COR-L47 (cell line): ENCODE data around the gene USP21.
A peak's percentile ranks its signal among the peaks of the same experiment; 100 is the strongest.

Experiments
- DNase-seq: peaks from one replicate; lab custom pipeline; 2025; lab: John Stamatoyannopoulos, UW

The USP21 gene

DNA sequence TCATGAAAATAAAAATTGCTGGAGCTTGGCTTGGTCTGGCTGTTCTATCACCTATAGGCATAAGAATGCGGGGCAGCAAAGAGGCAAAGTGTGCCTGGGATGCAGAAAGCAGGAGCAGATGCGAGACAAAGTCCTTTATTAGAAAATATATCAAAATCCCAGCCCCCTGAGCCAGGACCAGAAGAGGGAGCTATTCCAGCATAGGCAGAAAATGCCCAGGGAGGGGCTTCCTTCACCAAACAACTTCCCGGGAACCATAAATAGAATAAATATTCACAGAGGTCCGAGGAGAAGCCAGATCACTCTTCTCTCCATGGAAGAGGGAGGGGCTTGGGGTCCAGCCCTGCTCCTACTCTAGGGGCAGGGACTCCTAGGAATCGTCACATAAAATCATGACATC is 11.9 kb downstream of the USP21 start:
- no peak for DNase-seq

DNA sequence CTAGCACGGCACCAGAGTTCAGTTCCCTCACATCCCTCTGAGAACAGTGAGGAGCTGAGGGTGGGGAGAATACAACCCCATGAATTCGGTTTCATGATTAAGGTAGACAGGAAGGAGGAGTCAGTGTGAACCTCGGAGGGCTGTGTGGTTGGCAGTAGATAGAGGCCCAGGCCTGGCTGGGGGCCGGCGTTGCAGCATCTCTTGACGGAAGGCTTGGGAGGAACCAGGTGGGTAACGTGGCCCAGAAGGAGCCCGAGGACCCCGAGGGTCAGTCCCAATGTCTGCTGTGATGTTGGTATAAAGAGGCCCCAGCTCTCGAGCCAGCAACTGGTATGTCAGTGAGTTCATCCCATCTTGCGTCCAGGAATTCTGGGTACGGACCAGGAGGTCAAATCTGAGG is 12.4 kb downstream of the USP21 start:
- DNase-seq, result no peak

- no peak for DNase-seq
Observed at GRCh38 chr1:161172349-161172748, 13.0 kb downstream of the USP21 start.

DNA sequence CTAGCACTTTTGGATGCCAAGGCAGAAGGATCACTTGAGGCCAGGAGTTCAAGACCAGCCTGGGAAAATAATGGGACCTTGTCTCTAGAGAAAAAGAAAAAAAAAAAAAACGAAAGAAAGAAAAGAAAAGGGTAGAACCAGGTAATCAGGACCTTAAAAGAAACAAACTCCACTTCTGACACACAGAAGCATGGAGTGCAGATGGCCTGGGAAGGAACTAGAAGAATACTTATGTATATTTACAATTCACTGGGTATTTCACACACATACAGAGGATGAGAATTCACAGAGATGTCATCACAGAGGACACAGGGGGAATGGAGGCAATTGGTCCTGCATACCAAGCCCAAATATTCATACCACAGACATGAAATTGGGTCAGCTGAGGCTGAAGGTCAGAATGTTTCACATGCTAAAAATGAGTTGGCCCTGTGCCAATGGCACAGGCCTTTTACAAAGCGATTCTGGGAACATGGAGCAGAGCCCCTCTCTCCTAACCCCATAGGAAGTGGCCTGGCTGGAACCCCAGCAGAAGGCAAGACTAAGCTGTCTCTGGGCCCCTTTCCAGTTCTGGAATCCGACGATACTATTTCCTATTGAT is 13.6 kb downstream of the USP21 start:
- DNase-seq, result no peak

DNA sequence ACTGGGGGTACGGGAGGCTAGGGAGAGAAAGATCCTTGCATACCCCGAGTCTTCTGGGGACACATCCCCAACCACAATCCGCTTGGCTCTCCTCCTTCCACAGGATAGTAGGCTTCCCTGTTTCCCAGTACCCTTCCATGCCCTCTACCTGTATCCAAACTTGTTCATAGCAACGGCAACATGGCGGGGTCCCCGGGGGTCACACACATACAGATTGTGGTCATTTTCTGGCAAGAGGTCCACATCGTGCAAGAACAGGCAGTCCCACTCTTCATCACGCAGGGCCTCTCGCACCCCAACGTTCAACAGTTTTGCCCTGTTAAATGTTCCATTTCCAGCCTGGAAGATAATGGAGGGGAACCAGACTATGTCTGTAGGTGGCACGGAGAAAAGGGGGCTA is 14.4 kb downstream of the USP21 start:
- DNase-seq, result no peak

GRCh38 chr1:161174911-161175310 is 15.6 kb downstream of the USP21 start:
- DNase-seq, result no peak

- DNase-seq, result no peak
Observed at GRCh38 chr1:161175771-161176453, 16.6 kb downstream of the USP21 start.

DNA sequence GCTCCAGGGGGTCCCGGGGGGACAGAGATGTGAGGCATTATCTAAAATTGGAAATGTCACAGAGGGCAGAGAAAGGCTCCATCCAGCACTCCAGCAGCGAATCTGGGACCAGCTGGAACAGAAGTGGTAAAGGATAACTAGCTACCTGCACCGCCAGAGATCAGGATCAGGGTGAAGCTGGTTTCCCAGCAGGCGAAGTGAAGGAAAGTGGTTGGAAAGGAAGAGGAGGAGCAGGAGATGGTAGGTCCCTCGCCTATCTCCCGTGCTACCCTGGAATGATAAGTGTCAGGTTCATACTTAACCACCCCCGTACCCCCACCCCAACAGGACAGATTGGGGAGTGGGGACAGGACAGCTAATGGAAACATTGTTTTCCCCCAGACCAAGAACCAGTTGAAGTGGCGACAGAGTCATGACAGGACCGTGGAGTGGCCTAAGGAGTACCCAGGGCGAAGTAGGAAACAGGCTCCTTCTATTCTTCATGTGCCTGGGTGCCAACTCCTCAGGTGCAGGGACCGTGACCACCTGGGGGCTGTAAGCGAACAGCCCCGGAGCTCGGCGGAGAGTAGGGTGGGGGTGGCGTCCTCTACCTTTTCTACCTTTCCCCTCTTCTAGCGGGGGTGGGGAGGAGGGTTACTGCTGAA is 17.3 kb downstream of the USP21 start:
- no peak for DNase-seq

DNA sequence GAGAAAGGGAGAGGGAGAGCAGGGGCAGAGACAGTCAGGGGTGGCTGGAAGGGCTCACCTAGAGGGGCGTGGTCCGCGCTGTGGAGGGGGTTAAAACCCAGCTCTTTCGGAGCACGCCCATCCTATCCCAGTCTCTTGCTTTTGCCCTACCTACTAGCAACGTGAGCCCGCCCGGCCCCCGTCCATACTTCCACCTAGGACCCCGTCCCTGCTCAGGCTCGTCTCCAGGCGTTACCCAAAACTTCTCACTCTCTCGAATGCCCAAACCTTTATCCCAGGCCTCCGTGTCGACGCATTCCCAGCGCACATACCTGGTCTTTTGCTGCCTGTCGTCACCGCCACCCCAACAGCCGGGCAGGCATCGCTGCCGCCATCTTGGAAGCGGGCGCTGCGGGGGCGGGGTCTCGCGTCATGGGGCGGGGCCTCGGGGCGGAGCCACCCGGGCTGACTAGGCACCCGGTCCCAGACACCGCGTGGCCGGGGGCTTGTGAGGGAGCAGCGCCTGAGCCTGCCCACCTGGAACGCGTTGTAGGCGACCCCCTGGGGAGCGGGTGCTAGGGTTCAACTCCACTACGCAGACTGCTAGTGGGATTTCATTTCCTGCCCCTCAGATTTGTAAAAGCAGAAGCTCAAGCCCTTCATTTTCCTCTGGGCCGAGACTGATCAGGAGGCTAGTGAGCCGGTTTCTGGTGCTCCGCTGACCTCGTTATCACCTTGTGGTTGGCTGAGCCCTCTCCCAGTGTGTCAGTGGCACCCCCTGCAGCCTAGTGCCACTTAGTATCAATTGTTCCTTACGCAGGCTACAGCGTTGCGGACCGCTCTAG is 18.0 kb downstream of the USP21 start, which contains the start of gene B4GALT3:
B4GALT3 (minus strand) TSS at position 396 of the 824 bp plus-strand sequence. CDS start 1,447 bp downstream, outside the sequence.
- peak; percentile 85 for DNase-seq

DNA sequence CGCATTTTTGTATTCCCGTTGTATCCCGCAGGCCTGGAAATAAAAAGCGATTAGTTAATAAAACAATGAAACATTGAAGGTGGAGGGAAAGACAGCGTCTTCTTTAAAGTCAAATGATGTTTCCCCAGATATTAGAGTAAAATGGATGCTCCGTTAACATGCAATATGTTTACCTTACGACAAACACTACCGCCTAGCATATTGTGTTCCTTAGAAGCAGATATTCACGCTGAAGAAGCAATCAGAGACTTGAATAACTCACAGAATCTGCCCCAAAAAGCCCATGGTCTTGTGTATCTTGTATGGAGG is 18.6 kb downstream of the USP21 start:
- no peak for DNase-seq

- DNase-seq, result no peak
Observed at GRCh38 chr1:161179698-161180097, 20.4 kb downstream of the USP21 start.

DNA sequence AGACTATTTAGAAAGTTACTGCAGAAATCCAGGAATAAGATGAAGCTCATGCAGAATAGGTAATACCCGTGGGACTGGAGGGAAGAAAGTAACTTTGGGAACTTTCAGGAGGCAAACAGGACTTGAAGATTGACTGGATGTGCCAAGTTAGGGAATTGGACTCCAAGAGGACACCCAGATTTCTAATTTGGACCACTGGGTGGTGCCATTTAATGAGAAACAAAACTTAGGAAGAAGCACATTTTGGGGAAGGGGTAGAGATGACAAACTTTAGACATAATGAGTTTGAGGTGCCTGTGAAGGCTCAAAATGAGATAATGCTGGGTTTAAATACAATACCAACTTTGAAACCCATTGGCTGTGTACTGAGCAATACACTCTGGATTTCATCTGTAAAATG is 21.3 kb downstream of the USP21 start:
- DNase-seq, result no peak

- no peak for DNase-seq
Observed at GRCh38 chr1:161182214-161182613, 22.9 kb downstream of the USP21 start.

- no peak for DNase-seq
Observed at GRCh38 chr1:161185282-161185682, 26.0 kb downstream of the USP21 start.

DNA sequence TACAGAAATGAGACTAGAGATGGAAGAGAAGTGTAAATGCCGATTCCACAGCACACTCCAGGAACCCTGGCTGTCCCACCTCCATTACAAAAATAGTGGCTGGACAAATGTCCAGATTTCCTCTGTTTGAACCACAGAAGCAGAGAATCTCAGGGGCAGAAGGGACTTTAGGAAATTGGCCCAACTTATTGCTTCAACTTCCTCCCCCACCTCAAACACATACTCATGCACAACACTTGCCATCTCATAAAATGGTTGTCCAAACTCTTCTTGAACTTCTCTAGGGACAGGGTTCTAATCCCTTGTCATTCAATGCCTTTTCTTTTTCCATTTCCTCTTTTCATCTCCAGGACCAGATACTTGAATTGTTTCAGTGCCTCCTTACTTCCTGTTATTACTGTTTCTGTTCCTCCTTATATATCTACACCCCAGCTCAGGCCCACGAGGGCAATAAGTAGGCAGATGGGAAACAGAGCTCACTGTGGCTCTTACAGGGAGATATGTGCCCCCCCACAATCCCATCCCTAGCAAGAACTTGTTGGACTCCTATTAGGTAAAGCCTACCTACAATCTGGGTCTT is 26.5 kb downstream of the USP21 start:
- DNase-seq, result no peak

GRCh38 chr1:161187311-161187710 is 28.0 kb downstream of the USP21 start:
- DNase-seq, result no peak

GRCh38 chr1:161188381-161188780 is 29.1 kb downstream of the USP21 start:
- no peak for DNase-seq

- DNase-seq, result no peak
Observed at GRCh38 chr1:161189036-161189435, 29.7 kb downstream of the USP21 start.

- no peak for DNase-seq
Observed at GRCh38 chr1:161190962-161191521, 31.7 kb downstream of the USP21 start.

DNA sequence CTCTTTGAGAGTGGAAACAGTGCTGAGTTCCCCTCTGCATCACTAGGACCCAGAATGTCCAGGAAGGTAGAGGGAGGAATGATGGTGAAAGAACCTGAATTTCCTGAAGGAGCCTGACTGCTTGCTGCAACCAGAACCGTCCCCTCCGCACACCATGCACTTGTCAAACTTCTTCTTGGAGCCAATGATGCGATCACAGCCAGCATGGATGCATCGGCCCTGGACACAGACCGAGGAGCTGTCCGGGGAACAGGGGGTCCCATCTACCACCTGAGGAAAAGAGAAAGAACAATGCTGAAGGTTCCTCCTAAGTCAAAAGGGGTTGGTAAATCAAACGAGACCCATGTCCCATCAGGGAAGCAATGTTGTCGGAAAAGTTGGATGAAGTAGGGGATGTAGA is 32.7 kb downstream of the USP21 start:
- DNase-seq, result no peak

GRCh38 chr1:161192476-161193465 is 33.5 kb downstream of the USP21 start:
- DNase-seq, result peak; percentile 63
